HG03066 (cell line): ENCODE measurements around the gene RFX1.
"Not testable (repeated sequence)": the region's sequence is repeated elsewhere in the genome, so short reads cannot be mapped to it uniquely, and the experiment has no call there.

Experiments used
- ATAC-seq: cut with Tn5 transposase; IDR thresholded peaks from one replicate; pipeline ENCODE4 v1.9.1; 2021; ENCODE audit warnings: low read depth; ENCODE audit not compliant: unreplicated experiment

RFX1 gene

GRCh38 chr19:13938301-13939064 lies 67.6 kb downstream of the RFX1 start, which contains the start of gene PODNL1:
TSS of gene PODNL1 (minus strand) at chr19:13938417. CDS start at chr19:13938181, 236 bp downstream.
- ATAC-seq: no peak

GRCh38 chr19:13937479-13938300 lies 68.4 kb downstream of the RFX1 start:
- ATAC-seq: no peak

DNA sequence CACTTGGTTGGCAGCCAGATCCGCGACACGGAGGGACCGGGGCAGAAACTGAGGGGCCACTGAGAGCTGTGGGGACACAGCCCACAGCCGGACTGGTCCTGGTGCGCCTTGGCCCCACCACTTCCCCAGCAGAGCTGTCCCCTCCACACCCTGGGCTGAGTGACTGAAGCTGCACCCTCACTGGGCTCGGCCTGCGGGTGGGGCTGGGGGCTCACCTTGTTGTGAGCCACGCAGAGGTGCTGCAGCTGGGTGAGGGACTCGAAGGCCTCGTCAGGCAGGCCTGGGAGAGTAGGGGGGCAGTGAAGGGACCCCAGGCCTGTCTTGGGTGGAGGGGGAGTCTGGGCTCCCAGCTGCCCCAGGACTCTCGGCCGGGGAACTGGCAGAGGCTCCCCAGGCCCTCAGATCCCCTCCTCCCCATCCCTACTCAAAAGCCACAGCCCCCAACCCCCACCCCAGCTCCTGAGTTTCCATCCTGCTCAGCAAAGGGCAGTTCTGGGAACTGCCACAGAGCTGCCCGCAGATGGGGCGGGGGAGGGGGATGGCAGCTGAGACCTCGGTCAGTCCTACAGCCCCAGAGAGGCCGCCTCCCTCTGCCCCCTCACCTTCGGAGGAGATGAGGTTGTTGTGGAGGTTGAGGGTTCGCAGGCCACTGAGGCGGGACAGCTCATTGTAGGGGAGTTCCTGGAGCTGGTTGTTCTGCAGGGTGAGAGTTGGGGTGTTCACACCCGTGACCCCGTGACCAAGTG lies 70.2 kb downstream of the RFX1 start:
- no peak for ATAC-seq

GRCh38 chr19:13934785-13935109 lies 71.4 kb downstream of the RFX1 start:
- ATAC-seq: no peak

DNA sequence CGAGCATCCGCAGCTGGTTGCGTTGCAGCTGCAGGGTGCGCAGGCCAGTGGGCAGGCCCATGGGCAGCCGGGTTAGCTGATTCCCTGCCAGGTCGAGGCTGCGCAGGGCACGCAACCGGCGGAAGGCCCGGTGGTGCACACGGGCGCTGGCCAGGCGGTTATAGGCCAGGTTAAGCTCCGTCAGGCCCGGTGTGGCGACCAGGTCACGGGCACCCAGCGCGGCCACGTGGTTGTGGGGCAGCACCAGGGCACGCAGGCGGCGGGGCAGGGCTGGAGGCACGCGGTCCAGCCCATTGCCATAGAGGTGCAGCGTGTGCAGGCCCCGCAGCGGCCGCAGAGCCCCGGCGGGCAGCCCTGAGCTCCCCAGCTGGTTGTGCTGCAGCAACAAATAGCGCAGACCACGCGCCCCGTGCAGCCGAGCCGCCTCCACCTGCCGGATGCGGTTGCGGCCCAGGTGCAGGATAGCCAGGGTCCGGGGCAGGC lies 73.2 kb downstream of the RFX1 start:
- no peak for ATAC-seq

- no peak for ATAC-seq
Observed at GRCh38 chr19:13932149-13932637, 73.9 kb downstream of the RFX1 start.

GRCh38 chr19:13931391-13932148 lies 74.5 kb downstream of the RFX1 start:
- no peak for ATAC-seq

GRCh38 chr19:13930402-13930801 lies 75.7 kb downstream of the RFX1 start:
- no peak for ATAC-seq

- no peak for ATAC-seq
Observed at GRCh38 chr19:13929956-13930355, 76.2 kb downstream of the RFX1 start.

- no peak for ATAC-seq
Observed at GRCh38 chr19:13929340-13929739, 76.8 kb downstream of the RFX1 start.

DNA sequence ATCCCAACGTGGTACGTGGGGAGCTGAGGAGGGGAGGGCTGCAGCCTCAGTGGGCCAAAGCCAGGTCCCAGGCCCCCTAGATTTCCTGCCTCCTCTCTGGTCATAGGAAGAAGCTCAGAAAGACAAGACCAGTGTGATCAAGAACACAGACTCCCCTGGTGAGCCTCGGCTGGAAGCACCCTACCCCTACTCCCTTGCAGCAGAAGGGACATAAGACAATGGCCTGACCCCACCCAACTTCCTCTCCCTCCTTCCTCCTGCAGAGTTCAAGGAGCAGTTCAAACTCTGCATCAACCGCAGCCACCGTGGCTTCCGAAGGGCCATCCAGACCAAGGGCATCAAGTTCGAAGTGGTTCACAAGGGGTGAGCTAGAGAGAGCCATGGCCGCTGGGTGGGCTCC lies 79.4 kb downstream of the RFX1 start:
- ATAC-seq: no peak

- no peak for ATAC-seq
Observed at GRCh38 chr19:13926010-13926409, 80.1 kb downstream of the RFX1 start.

DNA sequence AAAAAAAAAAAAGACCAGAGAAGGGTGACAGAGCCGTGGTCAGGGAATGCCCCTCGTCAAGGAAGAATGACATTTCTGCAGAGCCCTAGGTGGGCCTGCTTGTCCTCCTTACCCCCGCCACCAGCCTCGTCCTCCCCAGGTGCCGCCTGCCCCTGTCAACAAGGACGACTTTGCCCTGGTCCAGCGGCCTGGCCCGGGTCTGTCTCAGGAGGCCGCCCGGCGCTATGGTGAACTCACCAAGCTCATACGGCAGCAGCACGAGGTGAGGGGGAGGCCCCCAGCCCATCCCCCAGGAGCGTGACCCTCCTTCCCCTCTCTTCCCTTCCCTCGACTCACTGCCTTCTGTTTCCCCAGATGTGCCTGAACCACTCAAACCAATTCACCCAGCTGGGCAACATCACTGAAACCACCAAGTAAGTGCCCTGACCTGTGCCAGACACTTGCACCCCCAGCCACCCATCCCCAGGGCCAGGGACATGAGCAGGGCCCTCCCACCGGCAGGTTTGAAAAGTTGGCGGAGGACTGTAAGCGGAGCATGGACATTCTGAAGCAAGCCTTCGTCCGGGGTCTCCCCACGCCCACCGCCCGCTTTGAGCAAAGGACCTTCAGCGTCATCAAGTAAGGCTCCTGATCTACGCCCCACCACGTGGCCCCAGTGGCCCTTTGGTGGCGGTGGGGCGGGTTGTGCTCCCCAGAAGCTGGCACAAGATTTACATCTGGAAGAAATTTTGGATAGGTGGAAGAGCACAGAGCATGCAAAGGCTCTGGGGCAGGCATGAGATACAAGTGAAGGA lies 82.7 kb downstream of the RFX1 start:
- ATAC-seq: no peak

GRCh38 chr19:13922118-13922517 lies 84.0 kb downstream of the RFX1 start:
- not testable (repeated sequence) for ATAC-seq

DNA sequence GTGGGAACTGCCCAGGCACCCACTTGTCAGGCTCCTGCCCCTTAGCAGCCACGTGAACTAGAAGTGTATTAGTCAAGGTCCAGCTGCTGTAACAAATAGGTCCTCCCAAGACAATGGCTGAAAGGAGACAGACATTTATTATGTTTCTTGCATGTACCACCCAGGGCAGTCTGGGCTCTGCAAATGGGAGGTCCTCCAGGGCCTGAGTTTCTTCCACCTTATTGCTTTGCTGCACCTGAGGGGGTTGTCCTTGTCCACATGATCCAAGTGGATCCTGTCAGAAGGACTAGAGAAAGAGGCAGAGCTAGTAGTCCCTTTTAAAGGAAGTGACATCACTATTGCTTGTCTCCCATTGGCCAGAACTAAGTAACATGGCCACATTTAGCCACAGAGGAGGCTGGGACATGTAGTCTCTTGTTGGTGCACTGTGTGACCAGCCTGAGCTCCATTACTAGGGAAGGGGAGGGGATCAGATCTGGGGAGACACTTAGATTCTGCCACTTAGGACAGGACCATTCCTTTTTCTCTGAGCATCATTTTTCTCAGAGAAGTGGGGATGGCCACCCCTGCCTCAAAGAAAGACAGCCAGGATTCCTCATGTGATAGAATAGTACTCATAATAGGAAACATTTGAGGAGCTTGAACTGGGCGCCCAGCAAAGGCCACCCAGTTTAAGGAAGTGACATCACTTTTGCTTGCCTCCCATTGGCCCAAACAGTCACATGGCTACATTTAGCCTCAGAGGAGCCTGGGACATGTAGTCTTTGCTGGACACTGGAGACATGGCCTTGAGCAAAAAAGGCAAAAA lies 85.0 kb downstream of the RFX1 start:
- no peak for ATAC-seq

DNA sequence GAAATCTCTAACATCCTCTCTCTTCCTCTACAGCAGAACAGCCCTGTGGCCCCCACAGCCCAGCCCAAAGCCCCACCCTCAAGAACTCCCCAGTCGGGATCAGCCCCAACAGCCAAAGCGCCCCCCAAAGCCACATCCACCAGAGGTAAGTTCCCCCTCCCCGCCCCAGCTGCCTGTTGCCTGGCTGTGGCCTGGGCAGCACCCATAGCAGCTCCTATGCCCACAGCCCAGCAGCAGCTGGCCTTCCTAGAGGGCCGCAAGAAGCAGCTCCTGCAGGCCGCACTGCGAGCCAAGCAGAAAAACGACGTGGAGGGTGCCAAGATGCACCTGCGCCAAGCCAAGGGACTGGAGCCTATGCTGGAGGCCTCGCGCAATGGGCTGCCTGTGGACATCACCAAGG lies 85.6 kb downstream of the RFX1 start:
- no peak for ATAC-seq

- no peak for ATAC-seq
Observed at GRCh38 chr19:13918726-13919411, 87.3 kb downstream of the RFX1 start.

- ATAC-seq: no peak
Observed at GRCh38 chr19:13917888-13918406, 88.2 kb downstream of the RFX1 start.
